WTC11 (cell line): ENCODE results near the gene CDR2. TPM values are rescaled to one million over a fixed set of nuclear protein-coding genes. Genes with fewer than 3 reads are reported as not detected.

Experiments
- ATAC-seq: fragments of 200-7000 bp; cut with Tn5 transposase; 2 replicates; pipeline ENCODE4 v1.10.0; 2021; ENCODE audit warnings: mild to moderate bottlenecking, moderate library complexity
- CTCF ChIA-PET: fragments of 300-600 bp; sonication (Branson Sonifier 250); formaldehyde crosslinking; loops from one replicate; lab custom pipeline; 2021; ENCODE audit warnings: antibody characterized with exemption; lab: Charles Lee
- POLR2A ChIA-PET: fragments of 350-600 bp; sonication (Branson Sonifier 250); formaldehyde crosslinking; loops from one replicate; lab custom pipeline; 2021; ENCODE audit warnings: antibody characterized with exemption; lab: Charles Lee
- DNase-seq: peaks from one replicate; pipeline ENCODE4 v3.0.0; 2021; ENCODE audit warnings: low spot score
- H3K27ac Mint-ChIP-seq: 2 replicates; pipeline ENCODE4 v1.8.0; 2021; ENCODE audit warnings: mixed read lengths
- H3K27me3 Mint-ChIP-seq: 2 replicates; pipeline ENCODE4 v1.8.0; 2021; ENCODE audit warnings: low read depth, mild to moderate bottlenecking, moderate library complexity, mixed read lengths
- H3K36me3 Mint-ChIP-seq: 2 replicates; pipeline ENCODE4 v1.8.0; 2021; ENCODE audit warnings: mixed read lengths
- H3K4me1 Mint-ChIP-seq: 2 replicates; pipeline ENCODE4 v1.8.0; 2022; ENCODE audit warnings: mixed read lengths
- H3K4me3 Mint-ChIP-seq: 2 replicates; pipeline ENCODE4 v1.8.0; 2021; ENCODE audit warnings: mild to moderate bottlenecking, moderate library complexity, mixed read lengths
- H3K9me3 Mint-ChIP-seq: 2 replicates; pipeline ENCODE4 v1.8.0; 2021; ENCODE audit warnings: mixed read lengths
- CBFB ChIP-seq: sonication (generic); formaldehyde crosslinking; IDR thresholded peaks from 2 replicates; pipeline ENCODE4 v1.8.1; 2022; ENCODE audit warnings: mild to moderate bottlenecking, low read depth, missing genetic modification reagents
- CREM ChIP-seq: sonication (generic); formaldehyde crosslinking; IDR thresholded peaks from 2 replicates; pipeline ENCODE4 v1.8.1; 2022; ENCODE audit warnings: mild to moderate bottlenecking, missing genetic modification reagents, moderate library complexity
- ESRRA ChIP-seq: sonication (generic); formaldehyde crosslinking; IDR thresholded peaks from 2 replicates; pipeline ENCODE4 v1.8.1; 2022; ENCODE audit warnings: mild to moderate bottlenecking, missing genetic modification reagents, borderline replicate concordance
- FOXJ3 ChIP-seq: sonication (generic); formaldehyde crosslinking; IDR thresholded peaks from 2 replicates; pipeline ENCODE4 v1.9.0; 2021; ENCODE audit warnings: missing genetic modification reagents, mild to moderate bottlenecking, borderline replicate concordance
- FOXP1 ChIP-seq: sonication (generic); formaldehyde crosslinking; IDR thresholded peaks from 2 replicates; pipeline ENCODE4 v1.8.0; 2022; ENCODE audit warnings: missing genetic modification reagents, mild to moderate bottlenecking, moderate library complexity, borderline replicate concordance
- GRHL2 ChIP-seq: fragments of 250-450 bp; sonication (Bioruptor Pico); IDR thresholded peaks from 2 replicates; pipeline ENCODE4 v1.8.0; 2022; ENCODE audit warnings: mild to moderate bottlenecking, moderate library complexity; ENCODE audit not compliant: insufficient replicate concordance, severe bottlenecking
- HMGA2 ChIP-seq: fragments of 250-450 bp; sonication (Bioruptor Pico); IDR thresholded peaks from 2 replicates; pipeline ENCODE4 v1.4.0; 2021; ENCODE audit warnings: mild to moderate bottlenecking, moderate library complexity
- KAT7 ChIP-seq: sonication (generic); formaldehyde crosslinking; IDR thresholded peaks from 2 replicates; pipeline ENCODE4 v1.8.1; 2023; ENCODE audit warnings: missing genetic modification reagents, mild to moderate bottlenecking, borderline replicate concordance
- MXD4 ChIP-seq: fragments of 250-450 bp; sonication (Bioruptor Pico); IDR thresholded peaks from 2 replicates; pipeline ENCODE4 v1.8.0; 2021; ENCODE audit warnings: mild to moderate bottlenecking, moderate library complexity, borderline replicate concordance
- SMAD3 ChIP-seq: sonication (generic); formaldehyde crosslinking; IDR thresholded peaks from 2 replicates; pipeline ENCODE4 v1.8.0; 2022; ENCODE audit warnings: missing genetic modification reagents, mild to moderate bottlenecking, borderline replicate concordance
- ZNF219 ChIP-seq: sonication (generic); formaldehyde crosslinking; IDR thresholded peaks from 2 replicates; pipeline ENCODE4 v1.8.0; 2023; ENCODE audit warnings: missing genetic modification reagents, mild to moderate bottlenecking, borderline replicate concordance
- ZNF416 ChIP-seq: fragments of 250-450 bp; sonication (Bioruptor Pico); IDR thresholded peaks from 2 replicates; pipeline ENCODE4 v1.9.0; 2021; ENCODE audit warnings: mild to moderate bottlenecking, inconsistent platforms
- ZNF423 ChIP-seq: fragments of 250-450 bp; sonication (Bioruptor Pico); IDR thresholded peaks from 2 replicates; pipeline ENCODE4 v2.1.2; 2022; ENCODE audit warnings: mild to moderate bottlenecking, moderate library complexity
- ZNF671 ChIP-seq: fragments of 250-450 bp; sonication (Bioruptor Pico); IDR thresholded peaks from 2 replicates; pipeline ENCODE4 v1.8.0; 2021; ENCODE audit warnings: mild to moderate bottlenecking
- total RNA-seq: library from RNA; stranded (reverse); gene quantifications from 3 replicates; pipeline ENCODE4 v1.2.3, GENCODE V29; 2021
- TF ChIP-seq, protein P1 (sequence below): sonication (generic); formaldehyde crosslinking; IDR thresholded peaks from 2 replicates; pipeline ENCODE4 v1.8.0; 2023; ENCODE audit warnings: mild to moderate bottlenecking, missing genetic modification reagents
- TF ChIP-seq, protein P2 (sequence below): fragments of 250-450 bp; sonication (Bioruptor Pico); IDR thresholded peaks from 2 replicates; pipeline ENCODE4 v1.9.0; 2021; ENCODE audit warnings: mild to moderate bottlenecking
- TF ChIP-seq, protein P3 (sequence below): sonication (generic); formaldehyde crosslinking; IDR thresholded peaks from 2 replicates; pipeline ENCODE4 v1.8.1; 2022; ENCODE audit warnings: missing genetic modification reagents, borderline replicate concordance
- TF ChIP-seq, protein P4 (sequence below): fragments of 250-450 bp; sonication (Bioruptor Pico); IDR thresholded peaks from 2 replicates; pipeline ENCODE4 v2.1.2; 2022; ENCODE audit warnings: mild to moderate bottlenecking, moderate library complexity
- TF ChIP-seq, protein P5 (sequence below): sonication (generic); formaldehyde crosslinking; IDR thresholded peaks from 2 replicates; pipeline ENCODE4 v1.8.0; 2022; ENCODE audit warnings: mild to moderate bottlenecking, missing genetic modification reagents
- TF ChIP-seq, protein P6 (sequence below): sonication (generic); formaldehyde crosslinking; conservative IDR thresholded peaks from 2 replicates; pipeline ENCODE4 v1.8.1; 2022; ENCODE audit warnings: mild to moderate bottlenecking, missing genetic modification reagents
- TF ChIP-seq, protein P7 (sequence below): sonication (generic); formaldehyde crosslinking; IDR thresholded peaks from 2 replicates; pipeline ENCODE4 v1.8.1; 2022; ENCODE audit warnings: mild to moderate bottlenecking, missing genetic modification reagents, moderate library complexity, borderline replicate concordance

CDR2 gene
- total RNA-seq, 1 experiment from 2014 or later: 40.9 TPM

DNA sequence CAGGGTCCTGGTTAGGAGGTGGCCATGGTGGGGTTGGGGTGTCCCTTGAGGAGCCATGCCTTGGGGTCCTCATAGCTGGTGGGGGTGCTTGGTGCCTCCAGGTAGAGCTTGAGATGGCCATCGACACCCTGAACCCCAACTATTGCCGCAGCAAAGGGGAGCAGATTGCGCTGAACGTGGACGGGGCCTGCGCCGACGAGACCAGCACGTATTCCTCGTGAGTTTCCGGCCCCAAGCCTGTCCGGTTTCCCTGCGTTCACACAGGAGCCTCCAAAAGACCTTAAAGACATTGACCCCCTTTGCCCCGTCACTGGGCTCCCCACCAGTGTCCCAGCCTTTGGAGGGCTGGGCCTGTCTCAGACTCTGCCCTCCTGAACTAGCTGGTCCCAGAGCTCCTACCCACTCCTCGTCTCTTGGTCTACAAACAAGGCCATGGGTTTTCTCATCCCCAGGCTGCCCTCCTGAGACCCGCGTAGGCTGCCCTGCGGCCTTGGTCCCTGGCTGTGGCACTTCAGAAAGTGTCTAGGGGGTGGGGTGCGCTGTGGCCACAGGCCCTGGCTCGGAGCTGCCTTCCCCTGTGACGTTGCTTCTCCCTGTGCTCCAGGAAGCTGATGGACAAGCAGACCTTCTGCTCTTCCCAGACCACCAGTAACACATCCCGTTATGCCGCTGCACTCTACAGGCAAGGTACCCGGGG, 65.4 kb downstream of the CDR2 start (continued):
- TF ChIP-seq, protein P1, sequence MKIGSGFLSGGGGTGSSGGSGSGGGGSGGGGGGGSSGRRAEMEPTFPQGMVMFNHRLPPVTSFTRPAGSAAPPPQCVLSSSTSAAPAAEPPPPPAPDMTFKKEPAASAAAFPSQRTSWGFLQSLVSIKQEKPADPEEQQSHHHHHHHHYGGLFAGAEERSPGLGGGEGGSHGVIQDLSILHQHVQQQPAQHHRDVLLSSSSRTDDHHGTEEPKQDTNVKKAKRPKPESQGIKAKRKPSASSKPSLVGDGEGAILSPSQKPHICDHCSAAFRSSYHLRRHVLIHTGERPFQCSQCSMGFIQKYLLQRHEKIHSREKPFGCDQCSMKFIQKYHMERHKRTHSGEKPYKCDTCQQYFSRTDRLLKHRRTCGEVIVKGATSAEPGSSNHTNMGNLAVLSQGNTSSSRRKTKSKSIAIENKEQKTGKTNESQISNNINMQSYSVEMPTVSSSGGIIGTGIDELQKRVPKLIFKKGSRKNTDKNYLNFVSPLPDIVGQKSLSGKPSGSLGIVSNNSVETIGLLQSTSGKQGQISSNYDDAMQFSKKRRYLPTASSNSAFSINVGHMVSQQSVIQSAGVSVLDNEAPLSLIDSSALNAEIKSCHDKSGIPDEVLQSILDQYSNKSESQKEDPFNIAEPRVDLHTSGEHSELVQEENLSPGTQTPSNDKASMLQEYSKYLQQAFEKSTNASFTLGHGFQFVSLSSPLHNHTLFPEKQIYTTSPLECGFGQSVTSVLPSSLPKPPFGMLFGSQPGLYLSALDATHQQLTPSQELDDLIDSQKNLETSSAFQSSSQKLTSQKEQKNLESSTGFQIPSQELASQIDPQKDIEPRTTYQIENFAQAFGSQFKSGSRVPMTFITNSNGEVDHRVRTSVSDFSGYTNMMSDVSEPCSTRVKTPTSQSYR: no peak
- TF ChIP-seq ZNF219 (no peak), ZNF416 (CRISPR knock-in tag) (no peak), CREM (CRISPR knock-in tag) (no peak), ESRRA (CRISPR knock-in tag) (no peak), SMAD3 (CRISPR knock-in tag) (no peak), ZNF423 (CRISPR knock-in tag) (no peak), HMGA2 (CRISPR knock-in tag) (no peak)

DNA sequence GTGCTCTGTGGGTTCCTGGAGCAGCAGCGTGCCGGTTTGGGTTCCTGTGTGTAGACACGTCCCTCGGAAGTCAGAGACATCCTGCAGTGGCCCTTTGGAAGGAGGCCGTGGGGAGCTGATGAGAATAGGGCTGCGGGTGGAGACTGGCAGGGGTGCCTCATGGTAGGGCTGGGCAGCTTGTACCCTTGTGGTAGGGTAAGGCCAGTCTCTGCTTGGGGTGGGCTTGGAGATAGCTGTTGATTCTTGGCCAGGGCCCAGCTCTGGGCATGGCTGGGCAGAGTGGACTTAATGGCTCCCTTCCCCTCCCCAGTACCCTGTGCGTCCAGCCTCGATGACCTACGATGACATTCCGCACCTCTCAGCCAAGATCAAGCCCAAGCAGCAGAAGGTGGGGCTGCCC, 66.6 kb downstream of the CDR2 start:
- ChIA-PET CTCF (no interaction called here), POLR2A (no interaction called here)
- no peaks in the 10 kb centered on the region for H3K4me1 Mint-ChIP-seq
- no peaks in the 10 kb centered on the region for H3K27me3 Mint-ChIP-seq
- H3K36me3 Mint-ChIP-seq: peaks cover 51% of the 10 kb centered on the region
- no peaks in the 10 kb centered on the region for H3K9me3 Mint-ChIP-seq
- no peak overlapping the region for H3K4me3 Mint-ChIP-seq
- ATAC-seq (no peak), DNase-seq (no peak)
- no peak for TF ChIP-seq GRHL2 (CRISPR knock-in tag)
- TF ChIP-seq, protein P2, sequence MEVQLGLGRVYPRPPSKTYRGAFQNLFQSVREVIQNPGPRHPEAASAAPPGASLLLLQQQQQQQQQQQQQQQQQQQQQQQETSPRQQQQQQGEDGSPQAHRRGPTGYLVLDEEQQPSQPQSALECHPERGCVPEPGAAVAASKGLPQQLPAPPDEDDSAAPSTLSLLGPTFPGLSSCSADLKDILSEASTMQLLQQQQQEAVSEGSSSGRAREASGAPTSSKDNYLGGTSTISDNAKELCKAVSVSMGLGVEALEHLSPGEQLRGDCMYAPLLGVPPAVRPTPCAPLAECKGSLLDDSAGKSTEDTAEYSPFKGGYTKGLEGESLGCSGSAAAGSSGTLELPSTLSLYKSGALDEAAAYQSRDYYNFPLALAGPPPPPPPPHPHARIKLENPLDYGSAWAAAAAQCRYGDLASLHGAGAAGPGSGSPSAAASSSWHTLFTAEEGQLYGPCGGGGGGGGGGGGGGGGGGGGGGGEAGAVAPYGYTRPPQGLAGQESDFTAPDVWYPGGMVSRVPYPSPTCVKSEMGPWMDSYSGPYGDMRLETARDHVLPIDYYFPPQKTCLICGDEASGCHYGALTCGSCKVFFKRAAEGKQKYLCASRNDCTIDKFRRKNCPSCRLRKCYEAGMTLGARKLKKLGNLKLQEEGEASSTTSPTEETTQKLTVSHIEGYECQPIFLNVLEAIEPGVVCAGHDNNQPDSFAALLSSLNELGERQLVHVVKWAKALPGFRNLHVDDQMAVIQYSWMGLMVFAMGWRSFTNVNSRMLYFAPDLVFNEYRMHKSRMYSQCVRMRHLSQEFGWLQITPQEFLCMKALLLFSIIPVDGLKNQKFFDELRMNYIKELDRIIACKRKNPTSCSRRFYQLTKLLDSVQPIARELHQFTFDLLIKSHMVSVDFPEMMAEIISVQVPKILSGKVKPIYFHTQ (CRISPR knock-in tag): no peak
- no peak overlapping the region for H3K27ac Mint-ChIP-seq

DNA sequence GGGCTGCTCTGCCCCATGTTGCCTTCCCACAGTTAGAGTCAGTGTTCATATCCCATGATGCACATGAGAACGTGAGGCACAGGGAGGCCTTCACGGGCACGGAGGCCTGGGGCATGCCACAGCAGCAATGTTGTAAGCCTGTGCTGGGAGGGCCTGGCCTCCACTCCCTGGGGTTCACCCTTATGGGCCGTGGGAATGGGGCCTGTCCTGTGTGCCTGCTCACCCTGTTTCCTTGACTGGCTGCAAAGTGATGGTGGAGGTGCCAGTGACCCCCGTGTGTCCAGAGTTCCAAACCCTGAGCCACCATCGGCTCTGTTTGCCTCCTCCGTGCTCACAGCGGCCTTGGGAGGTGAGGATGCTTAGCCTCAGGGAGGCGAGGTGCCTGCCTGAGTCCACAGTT, 67.6 kb downstream of the CDR2 start:
- no peak overlapping the region for H3K4me3 Mint-ChIP-seq
- no peaks in the 10 kb centered on the region for H3K9me3 Mint-ChIP-seq
- DNase-seq (no peak), ATAC-seq (no peak)
- H3K4me1 Mint-ChIP-seq: no peaks in the 10 kb centered on the region
- no peaks in the 10 kb centered on the region for H3K27me3 Mint-ChIP-seq
- ChIA-PET CTCF (no interaction called here), POLR2A (no interaction called here)
- no peak overlapping the region for H3K27ac Mint-ChIP-seq
- peaks cover 46% of the 10 kb centered on the region for H3K36me3 Mint-ChIP-seq
- TF ChIP-seq, protein P3, sequence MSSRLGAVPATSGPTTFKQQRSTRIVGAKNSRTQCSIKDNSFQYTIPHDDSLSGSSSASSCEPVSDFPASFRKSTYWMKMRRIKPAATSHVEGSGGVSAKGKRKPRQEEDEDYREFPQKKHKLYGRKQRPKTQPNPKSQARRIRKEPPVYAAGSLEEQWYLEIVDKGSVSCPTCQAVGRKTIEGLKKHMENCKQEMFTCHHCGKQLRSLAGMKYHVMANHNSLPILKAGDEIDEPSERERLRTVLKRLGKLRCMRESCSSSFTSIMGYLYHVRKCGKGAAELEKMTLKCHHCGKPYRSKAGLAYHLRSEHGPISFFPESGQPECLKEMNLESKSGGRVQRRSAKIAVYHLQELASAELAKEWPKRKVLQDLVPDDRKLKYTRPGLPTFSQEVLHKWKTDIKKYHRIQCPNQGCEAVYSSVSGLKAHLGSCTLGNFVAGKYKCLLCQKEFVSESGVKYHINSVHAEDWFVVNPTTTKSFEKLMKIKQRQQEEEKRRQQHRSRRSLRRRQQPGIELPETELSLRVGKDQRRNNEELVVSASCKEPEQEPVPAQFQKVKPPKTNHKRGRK (CRISPR knock-in tag): no peak
- TF ChIP-seq, protein P4, sequence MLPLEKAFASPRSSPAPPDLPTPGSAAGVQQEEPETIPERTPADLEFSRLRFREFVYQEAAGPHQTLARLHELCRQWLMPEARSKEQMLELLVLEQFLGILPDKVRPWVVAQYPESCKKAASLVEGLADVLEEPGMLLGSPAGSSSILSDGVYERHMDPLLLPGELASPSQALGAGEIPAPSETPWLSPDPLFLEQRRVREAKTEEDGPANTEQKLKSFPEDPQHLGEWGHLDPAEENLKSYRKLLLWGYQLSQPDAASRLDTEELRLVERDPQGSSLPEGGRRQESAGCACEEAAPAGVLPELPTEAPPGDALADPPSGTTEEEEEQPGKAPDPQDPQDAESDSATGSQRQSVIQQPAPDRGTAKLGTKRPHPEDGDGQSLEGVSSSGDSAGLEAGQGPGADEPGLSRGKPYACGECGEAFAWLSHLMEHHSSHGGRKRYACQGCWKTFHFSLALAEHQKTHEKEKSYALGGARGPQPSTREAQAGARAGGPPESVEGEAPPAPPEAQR: no peak
- TF ChIP-seq CBFB (CRISPR knock-in tag): no peak
- no peak for TF ChIP-seq FOXP1 (CRISPR knock-in tag)
- TF ChIP-seq, protein P5, sequence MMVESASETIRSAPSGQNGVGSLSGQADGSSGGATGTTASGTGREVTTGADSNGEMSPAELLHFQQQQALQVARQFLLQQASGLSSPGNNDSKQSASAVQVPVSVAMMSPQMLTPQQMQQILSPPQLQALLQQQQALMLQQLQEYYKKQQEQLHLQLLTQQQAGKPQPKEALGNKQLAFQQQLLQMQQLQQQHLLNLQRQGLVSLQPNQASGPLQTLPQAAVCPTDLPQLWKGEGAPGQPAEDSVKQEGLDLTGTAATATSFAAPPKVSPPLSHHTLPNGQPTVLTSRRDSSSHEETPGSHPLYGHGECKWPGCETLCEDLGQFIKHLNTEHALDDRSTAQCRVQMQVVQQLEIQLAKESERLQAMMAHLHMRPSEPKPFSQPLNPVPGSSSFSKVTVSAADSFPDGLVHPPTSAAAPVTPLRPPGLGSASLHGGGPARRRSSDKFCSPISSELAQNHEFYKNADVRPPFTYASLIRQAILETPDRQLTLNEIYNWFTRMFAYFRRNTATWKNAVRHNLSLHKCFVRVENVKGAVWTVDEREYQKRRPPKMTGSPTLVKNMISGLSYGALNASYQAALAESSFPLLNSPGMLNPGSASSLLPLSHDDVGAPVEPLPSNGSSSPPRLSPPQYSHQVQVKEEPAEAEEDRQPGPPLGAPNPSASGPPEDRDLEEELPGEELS: no peak
- TF ChIP-seq MXD4 (CRISPR knock-in tag): no peak
- TF ChIP-seq FOXJ3 (CRISPR knock-in tag): no peak
- no peak for TF ChIP-seq ZNF671 (CRISPR knock-in tag)
- no peak for TF ChIP-seq KAT7 (CRISPR knock-in tag)
- TF ChIP-seq, protein P6, sequence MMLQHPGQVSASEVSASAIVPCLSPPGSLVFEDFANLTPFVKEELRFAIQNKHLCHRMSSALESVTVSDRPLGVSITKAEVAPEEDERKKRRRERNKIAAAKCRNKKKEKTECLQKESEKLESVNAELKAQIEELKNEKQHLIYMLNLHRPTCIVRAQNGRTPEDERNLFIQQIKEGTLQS (CRISPR knock-in tag): no peak
- TF ChIP-seq, protein P7, sequence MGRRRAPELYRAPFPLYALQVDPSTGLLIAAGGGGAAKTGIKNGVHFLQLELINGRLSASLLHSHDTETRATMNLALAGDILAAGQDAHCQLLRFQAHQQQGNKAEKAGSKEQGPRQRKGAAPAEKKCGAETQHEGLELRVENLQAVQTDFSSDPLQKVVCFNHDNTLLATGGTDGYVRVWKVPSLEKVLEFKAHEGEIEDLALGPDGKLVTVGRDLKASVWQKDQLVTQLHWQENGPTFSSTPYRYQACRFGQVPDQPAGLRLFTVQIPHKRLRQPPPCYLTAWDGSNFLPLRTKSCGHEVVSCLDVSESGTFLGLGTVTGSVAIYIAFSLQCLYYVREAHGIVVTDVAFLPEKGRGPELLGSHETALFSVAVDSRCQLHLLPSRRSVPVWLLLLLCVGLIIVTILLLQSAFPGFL (CRISPR knock-in tag): no peak
- TF ChIP-seq ESRRA (CRISPR knock-in tag): no peak
